ENCODE results near the gene SLC9A9.
"Not testable (repeated sequence)": the region's sequence is repeated elsewhere in the genome, so short reads cannot be mapped to it uniquely, and the experiment has no call there.

Gene SLC9A9

DNA sequence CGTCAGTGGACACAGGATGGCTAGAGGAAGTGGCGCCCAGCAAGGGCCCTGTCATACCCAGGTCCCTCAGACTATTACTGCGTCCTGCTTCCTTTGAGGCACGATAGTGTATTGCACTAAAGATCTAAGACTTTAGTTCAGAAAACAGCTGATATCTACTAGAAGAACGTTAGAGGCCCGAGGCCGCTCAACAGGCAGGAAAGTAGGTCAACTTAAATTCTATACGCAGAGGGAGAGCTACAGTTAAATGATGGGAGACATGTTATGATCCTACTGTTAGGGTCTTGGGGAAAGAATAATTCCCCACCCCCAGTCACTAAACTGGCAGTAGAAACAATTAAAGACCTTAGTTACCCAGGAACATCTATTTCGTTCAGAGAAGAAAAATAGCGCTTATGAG lies 410.9 kb downstream of the SLC9A9 start:
- DNase-seq, result no peak

DNA sequence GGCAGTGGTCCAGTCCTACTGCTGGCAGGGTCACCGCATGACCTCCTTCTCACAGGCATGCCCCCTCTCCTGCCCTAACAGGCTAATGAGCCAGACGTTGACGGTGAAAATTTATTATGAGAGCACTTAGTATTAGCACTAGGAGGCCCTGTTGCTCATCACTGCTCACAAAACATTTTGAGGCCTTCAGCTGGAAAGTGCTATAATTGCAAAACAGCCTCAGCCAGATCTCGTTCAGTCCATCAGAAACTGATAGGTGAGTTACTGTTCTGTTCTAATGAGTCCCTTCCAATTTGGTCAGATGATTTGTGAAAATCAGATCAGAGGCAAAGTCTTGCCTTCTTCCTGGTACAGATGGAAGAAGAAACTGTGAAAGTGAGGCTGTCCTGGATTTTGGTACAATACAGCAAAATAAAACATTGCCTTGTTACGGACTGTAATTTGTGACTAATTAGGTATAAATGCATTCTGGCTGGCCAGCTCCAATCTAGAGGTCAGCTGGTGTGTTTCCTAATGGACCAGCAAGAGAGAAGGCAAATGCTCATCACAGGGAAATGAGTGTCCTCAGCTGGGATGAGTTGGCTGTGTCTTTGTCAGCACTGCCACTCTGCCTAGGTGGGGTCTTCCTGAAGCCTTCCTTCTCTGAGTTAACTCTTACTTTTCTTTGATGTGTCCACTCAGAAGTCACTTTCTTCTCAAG lies 411.9 kb downstream of the SLC9A9 start:
- DNase-seq, result no peak

DNA sequence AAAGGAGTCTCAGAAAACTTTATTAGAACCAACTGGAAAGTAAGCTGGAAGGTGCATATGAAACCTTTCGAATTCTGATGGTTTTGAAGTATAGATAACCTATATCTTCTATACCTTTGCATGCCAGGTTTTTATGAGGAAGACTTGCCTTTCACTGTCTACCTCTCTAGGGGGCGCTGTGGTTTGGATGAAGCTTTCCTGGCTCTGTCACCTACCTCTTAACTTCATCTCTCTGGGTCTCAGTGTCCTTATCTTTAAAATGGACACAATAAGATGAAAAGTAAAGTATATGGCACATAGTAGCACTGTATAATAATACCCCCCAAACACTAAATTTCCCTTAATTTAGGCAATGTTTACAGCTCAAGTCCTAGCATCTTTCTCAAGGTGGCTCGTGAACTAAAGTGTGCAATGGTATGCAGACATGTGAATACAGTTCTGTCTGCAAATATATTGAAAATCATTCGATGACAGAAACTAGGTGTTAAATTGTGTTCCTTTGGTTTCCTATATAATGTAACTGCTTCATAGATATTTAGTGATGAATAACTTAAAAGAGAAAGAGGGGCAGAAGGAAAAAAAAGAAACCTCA lies 414.4 kb downstream of the SLC9A9 start:
- DNase-seq, result peak; percentile 39 to 40

DNA sequence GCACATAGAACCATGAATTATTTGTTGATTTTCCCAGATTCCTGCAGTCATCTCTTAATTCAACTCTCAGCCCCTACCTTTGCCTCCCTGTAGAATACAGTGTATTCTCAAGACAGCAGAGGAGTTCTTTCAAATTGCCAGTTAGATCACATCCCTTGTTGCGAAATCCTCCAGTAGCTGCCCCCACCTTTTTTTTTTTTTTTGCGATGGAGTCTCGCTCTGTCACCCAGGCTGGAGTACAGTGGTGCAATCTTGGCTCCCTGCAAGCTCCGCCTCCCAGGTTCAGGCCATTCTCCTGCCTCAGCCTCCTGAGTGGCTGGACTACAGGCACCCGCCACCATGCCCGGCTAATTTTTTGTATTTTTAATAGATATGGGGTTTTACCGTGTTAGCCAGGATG lies 417.0 kb downstream of the SLC9A9 start:
- DNase-seq, result not testable (repeated sequence)

DNA sequence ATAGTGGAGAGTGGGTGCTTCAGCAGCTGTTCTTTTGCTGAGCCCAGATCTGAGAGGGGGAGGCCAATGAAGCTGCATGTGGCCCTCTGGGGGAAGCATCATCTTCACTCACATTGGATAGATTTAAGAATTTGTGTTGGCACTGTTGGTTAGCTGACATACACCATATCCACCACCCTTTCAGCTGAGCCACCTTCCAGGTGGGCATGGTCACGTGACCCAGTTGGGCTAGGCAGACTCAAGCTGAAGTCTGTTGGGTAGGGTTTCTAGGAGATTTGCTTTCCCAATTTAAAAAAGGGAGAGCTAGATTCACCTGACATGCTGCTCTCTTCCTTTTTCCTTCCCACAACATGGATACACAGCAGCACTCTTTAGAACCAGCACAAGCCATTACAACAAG lies 417.7 kb downstream of the SLC9A9 start:
- DNase-seq, result no peak

DNA sequence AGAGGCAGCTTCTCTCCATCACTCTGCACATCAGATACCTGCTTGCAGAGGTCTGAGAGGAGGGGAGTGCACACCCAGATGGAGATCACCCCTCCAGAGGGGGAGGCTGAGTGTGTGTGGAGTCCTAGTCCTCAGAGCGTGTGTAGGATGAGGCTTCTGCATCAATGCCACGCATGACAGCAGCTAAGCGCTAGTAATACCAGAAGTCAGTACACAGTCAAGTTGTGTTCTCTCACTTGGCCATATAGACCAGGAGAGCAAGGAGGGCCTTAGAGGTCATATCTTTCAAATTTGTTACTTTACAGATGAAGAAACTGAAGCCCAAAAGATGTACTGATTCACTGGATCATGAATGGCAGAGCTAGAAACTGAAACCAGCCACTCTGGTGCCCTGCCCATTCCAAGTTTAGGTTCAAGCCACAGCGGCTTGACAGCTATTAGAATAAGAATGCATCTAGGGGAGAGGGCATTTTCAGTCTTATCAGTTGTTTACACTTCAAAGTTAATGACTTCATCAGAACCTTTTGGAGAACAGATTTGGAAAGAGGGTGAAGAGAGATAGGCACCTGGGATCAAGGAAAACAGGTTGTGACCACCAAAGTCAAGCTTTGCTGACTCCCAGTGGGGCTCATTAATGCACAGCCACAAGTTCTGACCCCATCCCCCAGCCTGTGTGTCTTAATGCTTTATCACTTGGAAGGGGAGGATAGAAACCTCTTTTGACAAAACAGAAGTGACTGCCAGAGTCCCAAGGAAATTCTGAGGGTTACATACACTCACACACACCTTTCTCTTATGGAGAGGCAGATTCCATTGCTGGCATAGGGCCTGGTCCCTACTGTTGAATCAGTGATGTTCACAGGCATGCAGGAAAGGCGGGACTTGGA lies 418.4 kb downstream of the SLC9A9 start:
- DNase-seq, result no peak

DNA sequence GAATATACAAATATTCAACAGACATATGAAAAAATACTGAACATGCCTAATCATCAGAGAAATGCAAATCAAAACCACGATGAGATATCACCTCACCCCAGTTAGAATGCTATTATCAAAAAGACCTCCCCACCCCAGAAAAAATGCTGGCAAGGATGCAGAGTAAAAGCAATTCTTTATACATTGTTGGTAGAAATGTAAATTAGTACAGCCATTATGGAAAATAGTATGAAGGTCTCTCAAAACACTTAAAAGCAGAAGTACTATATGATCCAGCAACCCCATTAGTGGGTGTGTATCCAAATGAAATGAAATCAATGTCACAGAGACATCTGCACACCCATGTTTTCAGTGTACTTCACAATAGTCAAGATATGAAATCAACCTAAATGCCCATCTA lies 420.0 kb downstream of the SLC9A9 start:
- DNase-seq, result no peak

DNA sequence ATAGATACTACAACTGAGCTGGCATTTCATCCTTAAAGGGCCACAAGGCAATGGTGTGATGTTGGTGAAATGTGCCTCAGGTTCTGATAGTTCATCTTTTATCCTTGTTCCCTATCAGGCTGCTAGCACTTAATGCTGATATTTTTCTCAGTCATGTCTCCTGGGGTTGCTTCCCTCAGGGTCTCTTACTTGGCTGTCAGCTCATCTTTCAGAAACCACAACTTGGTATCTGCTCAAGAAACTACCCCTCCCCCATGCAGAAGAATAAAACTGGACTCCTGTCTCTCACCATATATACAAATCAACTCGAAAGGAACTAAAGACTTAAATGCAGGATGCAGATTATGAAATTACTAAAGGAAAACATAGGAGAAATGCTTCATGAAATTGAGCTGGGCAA lies 420.6 kb downstream of the SLC9A9 start:
- DNase-seq, result no peak

DNA sequence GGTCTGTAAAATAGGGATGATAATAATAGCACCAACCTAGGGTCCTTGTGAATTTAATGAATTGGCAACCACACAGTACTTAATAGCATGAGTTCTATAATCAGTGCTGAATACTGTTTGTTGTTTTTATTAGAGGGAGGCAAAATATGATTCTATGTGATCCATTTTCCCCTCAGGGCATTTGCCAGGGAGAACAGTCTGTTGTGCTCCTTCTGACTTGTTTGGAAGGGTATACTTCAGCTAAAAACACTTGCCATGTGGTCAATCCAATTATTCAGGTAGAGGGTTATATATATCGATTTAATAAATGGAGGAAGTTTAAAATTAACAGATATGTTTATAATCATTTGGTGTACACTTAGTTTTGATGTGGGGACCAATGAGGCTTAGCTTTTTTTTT lies 423.4 kb downstream of the SLC9A9 start:
- DNase-seq, result no peak

DNA sequence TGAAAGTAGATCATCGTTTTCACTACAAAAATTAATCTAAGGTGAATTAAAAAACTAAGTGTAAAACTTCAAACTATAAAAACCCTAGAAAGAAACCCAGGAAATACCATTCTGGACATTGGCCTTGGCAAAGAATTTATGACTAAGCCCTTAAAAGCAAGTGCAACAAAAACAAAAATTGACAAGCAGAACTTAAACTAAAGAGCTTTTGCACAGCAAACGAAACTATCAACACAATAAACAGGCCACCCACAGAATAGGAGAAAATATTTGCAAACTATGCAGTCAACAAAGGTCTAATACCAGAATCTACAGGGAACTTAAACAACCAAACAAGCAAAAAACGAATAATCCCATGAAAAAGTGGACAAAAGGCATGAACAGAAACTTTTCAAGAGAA lies 426.7 kb downstream of the SLC9A9 start:
- DNase-seq, result no peak

DNA sequence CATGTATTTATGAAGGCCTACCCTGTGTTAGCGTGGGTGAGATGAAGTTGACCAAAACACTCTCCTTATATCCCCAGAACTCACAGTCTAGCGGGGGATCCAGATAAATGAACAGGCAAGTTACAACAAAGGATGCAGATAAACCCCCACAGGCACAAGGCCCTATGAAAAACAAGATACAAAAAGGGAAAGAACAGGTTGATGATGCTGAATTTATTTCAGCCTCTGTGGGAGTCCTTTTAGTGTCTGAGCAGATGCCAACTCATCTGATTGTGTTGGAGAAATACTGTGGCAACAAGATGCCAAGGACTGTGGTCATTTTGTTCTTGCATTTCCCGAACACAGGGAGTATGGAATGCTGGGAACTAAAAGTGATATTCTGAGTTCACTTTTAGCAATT lies 428.7 kb downstream of the SLC9A9 start:
- no peak for DNase-seq

DNA sequence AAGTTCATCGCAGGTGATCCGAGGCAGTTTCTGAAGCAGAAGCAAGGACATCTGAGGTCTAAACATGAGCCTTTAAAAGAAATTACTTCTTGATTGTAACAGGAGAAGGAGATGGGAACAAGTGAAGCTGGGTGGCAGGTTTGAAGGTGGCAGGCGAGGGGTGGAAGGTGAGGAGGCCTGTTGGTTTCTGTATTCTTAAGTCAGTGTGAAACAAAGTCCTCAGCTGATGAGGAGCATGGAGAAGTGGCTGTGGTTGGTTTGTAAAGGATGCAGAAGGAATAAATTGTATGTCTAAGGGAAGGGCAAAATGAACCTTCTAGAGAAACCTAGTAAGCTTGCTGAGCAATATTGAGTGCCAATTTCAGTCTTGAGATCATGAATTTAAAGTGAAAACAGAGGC lies 429.9 kb downstream of the SLC9A9 start:
- DNase-seq, result no peak

DNA sequence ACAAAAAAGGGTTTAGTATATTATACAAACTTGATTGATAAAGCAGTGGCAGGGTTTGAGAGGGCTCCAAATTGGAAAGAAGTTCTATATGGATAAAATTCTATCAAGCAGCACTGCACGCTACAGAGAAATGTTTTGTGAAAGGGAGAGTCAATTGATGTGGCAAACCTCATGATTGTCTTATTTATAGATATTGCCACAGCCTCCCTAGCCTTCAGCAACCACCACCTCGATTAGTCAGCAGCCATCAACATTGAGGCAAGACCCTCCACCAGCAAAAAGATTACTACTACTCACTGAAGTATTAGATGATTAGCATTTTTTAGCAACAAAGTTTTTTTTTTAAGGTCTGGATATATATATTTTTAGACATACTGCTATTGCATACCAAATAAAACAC lies 432.0 kb downstream of the SLC9A9 start:
- DNase-seq, result no peak

DNA sequence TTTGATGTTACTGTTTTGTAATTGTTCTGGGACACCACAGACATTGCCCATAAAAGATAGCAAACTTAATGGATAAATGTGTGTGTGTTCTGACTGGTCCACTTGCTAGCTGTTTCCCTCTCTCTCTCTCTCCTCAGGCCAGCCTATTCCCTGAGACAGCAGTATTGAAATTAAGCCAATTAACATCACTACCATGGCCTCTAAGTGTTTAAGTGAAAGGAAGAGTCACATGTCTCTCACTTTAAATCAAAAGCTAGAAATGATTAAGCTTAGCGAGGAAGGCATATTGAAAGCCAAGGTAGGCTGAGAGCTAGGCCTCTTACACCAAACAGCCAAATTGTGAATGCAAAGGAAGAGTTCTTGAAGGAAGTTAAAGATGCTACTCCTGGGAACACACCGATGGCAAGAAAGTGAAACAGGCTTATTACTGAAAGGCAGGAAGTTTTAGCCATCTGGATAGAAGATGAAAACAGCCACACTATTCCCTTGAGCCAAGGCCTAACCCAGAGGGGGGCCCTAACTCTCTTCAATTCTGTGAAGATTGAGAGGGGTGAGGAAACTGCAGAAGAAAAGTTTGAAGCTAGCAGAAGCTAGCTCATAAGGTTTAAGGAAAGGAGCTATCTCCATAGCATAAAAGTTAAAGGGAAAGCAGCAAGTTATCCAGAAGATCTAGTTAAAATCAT lies 433.6 kb downstream of the SLC9A9 start:
- DNase-seq, result no peak

DNA sequence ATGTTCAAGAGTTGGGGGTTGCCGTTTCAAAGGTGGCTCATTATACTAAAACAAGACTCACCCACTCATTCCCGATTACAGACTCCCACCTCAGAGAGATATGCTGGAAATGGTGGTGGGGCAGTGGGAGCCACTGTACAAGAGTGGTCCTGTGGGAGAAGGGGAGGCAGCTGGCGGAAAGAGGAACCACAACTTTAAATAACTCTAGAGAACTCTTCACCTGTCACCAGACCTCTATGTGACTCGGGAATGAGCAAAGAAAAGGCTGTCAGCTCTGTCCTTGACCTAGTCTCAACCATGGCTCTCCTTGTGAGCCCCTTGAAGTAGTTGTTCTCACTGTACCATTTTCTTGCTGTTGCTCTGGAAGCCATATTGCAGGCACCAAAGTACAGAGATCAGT lies 434.9 kb downstream of the SLC9A9 start:
- DNase-seq, result no peak

DNA sequence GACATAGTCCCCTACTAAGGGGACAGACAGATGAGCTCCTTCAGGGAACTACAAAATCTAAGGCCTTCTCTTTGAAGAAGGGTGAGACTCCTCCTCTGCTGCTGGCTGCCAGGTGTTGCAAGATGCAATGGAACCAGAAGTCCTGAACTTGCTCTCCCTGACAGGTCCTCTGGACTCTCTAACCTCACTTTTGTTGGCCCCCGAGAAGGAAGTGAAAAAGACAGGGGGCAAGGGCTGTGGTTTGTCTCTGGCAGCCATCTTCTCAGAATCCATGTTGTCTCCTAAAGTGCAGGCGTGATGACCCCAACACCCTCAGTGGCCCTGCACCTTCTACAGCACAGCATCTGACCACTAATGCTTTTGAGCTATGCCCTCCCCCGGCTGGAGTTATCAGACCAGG lies 436.2 kb downstream of the SLC9A9 start:
- DNase-seq, result no peak

DNA sequence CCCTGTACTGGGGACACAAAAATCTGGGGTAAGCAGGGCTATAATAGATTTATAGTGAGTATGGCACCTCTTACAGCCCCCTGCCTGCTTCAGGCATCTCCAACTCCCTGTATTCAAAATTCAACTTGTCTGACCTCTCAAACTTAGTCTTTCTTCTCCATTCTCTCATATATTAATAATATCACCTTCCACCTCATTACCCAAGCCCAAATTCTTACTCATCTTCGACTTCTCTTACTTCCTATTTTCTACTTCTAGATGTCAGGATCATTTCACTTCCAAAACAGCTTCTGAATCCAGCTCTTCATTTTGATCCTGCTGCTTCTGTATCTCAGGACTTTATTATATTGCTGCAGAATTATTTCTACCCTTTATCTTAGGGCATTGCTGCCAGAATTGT lies 438.0 kb downstream of the SLC9A9 start:
- DNase-seq, result no peak

DNA sequence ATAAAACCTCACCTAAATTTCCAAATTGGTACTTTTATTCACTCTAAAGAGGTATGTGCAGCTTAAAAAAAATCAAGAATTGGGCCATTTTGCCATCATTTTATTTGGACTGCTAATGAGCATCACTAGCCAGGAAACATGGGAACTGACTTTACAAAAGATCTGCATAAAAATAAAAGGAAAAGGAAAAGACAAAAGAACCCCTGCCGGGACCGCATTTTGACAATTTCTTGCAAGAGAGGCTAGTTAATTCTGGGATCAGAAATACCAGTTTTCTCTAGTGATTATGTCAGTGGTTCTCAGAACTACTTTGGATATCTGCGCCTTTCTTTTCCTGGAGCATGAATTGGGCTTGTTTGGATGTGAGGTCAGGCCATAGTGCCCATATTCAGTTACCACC lies 439.5 kb downstream of the SLC9A9 start:
- no peak for DNase-seq

DNA sequence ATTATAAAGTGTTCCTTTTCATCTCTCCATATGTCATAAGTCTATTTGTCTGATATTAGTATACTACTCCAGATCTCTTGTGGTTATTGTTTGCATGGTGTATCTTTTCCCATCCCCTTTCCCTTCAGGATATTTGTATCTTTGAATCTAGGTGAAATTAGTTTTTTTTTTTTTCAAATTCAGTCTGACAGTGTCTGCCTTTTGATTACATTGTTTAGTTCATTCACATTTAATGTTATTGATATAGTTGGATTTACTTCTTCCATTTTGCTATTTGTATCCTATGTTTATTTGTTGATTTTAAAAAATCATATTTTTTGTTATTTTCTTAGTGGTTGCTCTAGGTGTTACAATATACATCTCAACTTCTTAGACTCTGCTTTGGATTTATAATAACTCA lies 445.7 kb downstream of the SLC9A9 start:
- DNase-seq, result no peak

DNA sequence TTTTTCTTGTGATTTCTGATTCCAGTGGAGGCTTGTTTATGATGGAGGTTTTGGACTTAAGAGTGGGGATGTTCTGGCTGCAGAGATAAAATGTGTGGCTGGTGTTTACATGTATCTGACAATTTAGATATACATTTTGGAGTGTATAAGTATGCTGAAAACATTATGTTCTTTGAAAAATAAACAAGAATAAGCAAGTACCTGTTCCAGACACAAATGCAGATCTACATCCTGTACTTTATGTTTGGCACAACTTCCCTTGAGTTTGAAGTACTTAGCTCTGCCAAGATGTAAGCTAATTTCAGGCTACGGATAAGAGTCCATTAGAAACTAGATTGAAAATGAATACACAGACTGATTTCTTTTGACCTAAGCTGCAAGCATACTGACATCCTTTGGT lies 451.5 kb downstream of the SLC9A9 start:
- DNase-seq, result no peak

DNA sequence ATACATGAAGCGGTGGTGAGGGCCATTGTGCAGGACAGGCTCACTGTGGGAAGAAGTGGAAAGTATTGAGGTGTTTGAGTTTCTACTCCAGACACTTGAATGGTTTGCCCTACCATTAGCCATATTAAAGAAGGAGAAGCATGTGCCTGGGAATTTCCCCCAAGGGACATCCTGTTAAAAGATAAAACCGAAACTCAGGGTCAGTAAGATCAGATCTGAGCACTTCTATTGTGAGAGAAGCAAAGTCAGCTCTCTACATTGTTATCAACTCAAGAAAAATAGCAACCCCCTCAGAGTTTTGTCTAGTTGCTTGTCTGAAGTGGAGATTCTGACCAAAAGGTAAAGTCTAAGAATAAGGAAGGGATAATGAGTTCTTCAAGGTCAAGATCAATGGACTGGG lies 458.9 kb downstream of the SLC9A9 start:
- DNase-seq, result no peak

DNA sequence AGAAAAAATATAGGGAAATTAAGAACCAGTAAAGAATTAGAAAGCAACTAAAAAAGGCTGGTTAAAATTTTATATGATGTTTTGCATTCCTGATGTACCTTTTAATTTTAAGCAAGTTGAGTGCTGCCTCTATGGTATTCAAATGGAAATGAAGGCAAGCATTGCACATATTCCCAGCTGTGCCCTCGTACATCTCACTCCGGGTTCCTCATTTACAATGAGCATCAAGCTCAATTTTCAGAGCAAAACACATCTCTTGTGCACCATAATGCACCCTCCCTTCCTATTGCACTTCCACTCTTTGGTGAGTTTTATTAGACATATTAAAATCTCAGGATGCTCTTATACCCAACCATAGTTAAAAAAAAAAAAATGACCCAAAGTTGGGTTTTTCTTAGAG lies 460.8 kb downstream of the SLC9A9 start:
- DNase-seq, result no peak

DNA sequence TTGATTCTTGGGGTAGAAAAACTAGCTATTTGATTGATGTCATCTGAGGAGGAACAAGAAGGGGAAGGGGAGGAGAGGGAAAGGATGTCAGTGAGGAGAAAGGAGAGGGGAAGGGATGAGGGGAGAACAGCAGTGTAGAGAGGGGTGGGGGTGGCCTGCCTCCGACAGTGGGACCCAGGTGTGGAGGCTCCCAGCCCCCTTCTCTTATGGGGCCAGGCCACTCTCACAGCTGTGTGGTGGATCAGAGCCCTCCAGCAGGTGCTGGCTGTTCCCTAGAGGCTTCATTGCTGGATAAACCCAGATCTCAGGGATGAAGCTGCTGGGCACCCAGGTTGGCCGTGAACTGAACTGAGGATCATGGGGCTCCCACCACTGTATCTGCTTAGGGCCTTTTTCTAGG lies 464.2 kb downstream of the SLC9A9 start:
- DNase-seq, result no peak

DNA sequence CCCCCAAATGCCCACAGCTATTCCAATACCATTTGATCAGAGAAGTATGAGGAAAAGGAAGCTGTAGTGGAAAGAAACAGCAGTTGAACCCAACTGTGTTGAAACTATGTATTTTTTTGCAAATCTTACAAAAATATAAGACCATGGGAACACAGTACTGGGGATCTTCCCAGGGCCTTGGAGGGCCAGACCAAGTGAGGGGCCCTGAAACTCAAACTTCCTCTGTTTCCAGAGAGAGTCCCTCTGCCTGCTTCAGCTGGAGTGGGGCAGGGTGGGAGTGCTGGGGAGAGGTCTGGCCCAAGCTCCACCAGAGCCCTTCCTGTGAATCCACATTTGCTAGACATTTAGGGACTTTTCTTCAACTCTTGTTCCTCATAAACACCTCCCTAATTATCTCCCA lies 464.8 kb downstream of the SLC9A9 start:
- no peak for DNase-seq

Data from stimulated activated CD4-positive, alpha-beta T cell treated with anti-CD3 and anti-CD28 coated beads, Interleukin-2, amount 100 ng/mL, for 48 hours (primary cell).